GM12878 (cell line): ENCODE results near the gene ENO2. TPM values are rescaled to one million over a fixed set of nuclear protein-coding genes. Genes with fewer than 3 reads are reported as not detected.

ENCODE experiments used
- ATAC-seq: fragments of 200-7000 bp; cut with Tn5 transposase; 3 replicates; pipeline ENCODE4 v1.9.1; 2020; ENCODE audit warnings: mild to moderate bottlenecking, moderate library complexity
- BruUV-seq: library from RNA; stranded (reverse); fragments of 400-500 nt; replicated peaks from 2 replicates; lab custom pipeline; 2021; lab: Mats Ljungman, UMichigan
- CTCF ChIA-PET: fragments of 300-600 bp; sonication (Branson Sonifier 250); formaldehyde crosslinking; extraction: SDS; loops from one replicate; lab custom pipeline; 2021; ENCODE audit warnings: inconsistent platforms; lab: Yijun Ruan, JAX
- POLR2A ChIA-PET: fragments of 350-600 bp; formaldehyde crosslinking; extraction: SDS; loops from one replicate; lab custom pipeline; 2021; ENCODE audit warnings: inconsistent platforms; lab: Charles Lee
- RAD21 ChIA-PET: fragments of 300-600 bp; sonication (Branson Sonifier 250); formaldehyde crosslinking; loops from one replicate; lab custom pipeline; 2023; ENCODE audit warnings: antibody characterized with exemption; ENCODE audit not compliant: unreplicated experiment; lab: Charles Lee
- SMC1A ChIA-PET: fragments of 300-600 bp; sonication (Branson Sonifier 250); formaldehyde crosslinking; loops from one replicate; lab custom pipeline; 2023; ENCODE audit not compliant: unreplicated experiment, uncharacterized antibody; lab: Charles Lee
- DNase-seq: peaks from one replicate; pipeline ENCODE4 v3.0.0-alpha.2; 2011; ENCODE audit warnings: low read depth, low spot score
- FAIRE-seq: peaks from 3 replicates; lab custom pipeline; 2011; peaks lifted over from hg19 to GRCh38; lab: Jason Lieb, UNC
- H2AFZ ChIP-seq: 2 replicates; pipeline ENCODE4 v1.6.0; 2011; ENCODE audit warnings: low read depth, low read length, control low read depth; ENCODE audit not compliant: control insufficient read depth
- H3K27ac ChIP-seq: 2 replicates; pipeline ENCODE4 v1.5.1; 2011; ENCODE audit warnings: control low read depth; ENCODE audit not compliant: control insufficient read depth, insufficient read depth
- H3K27me3 ChIP-seq, 2 experiments: replicated peaks in 1 of 2; 2 replicates each; pipeline versions ENCODE4 v1.6.0 to v1.6.1; 2011; ENCODE audit warnings: low read length in 1 of 2; ENCODE audit not compliant: control insufficient read depth in 2 of 2, insufficient read depth in 2 of 2
- H3K36me3 ChIP-seq, 2 experiments: 2 replicates each; pipeline ENCODE4 v1.5.1; 2011; ENCODE audit warnings: low read length in 1 of 2; ENCODE audit not compliant: control insufficient read depth in 2 of 2, insufficient read depth in 2 of 2
- H3K4me1 ChIP-seq: 2 replicates; pipeline ENCODE4 v1.6.1; 2011; ENCODE audit warnings: mild to moderate bottlenecking, low read length, moderate library complexity, mixed read lengths; ENCODE audit not compliant: control insufficient read depth, insufficient read depth
- H3K4me2 ChIP-seq: 2 replicates; pipeline ENCODE4 v1.6.0; 2011; ENCODE audit warnings: control low read depth; ENCODE audit not compliant: control insufficient read depth, insufficient read depth
- H3K4me3 ChIP-seq: fragments of 200-600 bp; sonication (generic); 2 replicates; pipeline ENCODE4 v1.5.1; 2016
- H3K79me2 ChIP-seq: 2 replicates; pipeline ENCODE4 v1.6.0; 2011; ENCODE audit warnings: low read length; ENCODE audit not compliant: control insufficient read depth, insufficient read depth
- H3K9ac ChIP-seq: 2 replicates; pipeline ENCODE4 v1.8.0; 2011; ENCODE audit warnings: low read length, control low read depth, mixed read lengths; ENCODE audit not compliant: control insufficient read depth, insufficient read depth
- H3K9me3 ChIP-seq: replicated peaks from 3 replicates; pipeline ENCODE4 v1.5.1; 2011; ENCODE audit warnings: mild to moderate bottlenecking, low read length; ENCODE audit not compliant: control insufficient read depth, insufficient read depth
- H4K20me1 ChIP-seq: 2 replicates; pipeline ENCODE4 v1.6.0; 2011; ENCODE audit not compliant: control insufficient read depth, insufficient read depth
- BCLAF1 ChIP-seq: fragments of 450-650 bp; IDR thresholded peaks from 2 replicates; pipeline ENCODE4 v1.6.1; 2017; ENCODE audit warnings: antibody characterized with exemption, mild to moderate bottlenecking, moderate library complexity
- BMI1 ChIP-seq: fragments of 450-650 bp; IDR thresholded peaks from 2 replicates; pipeline ENCODE4 v1.6.1; 2016; ENCODE audit warnings: mild to moderate bottlenecking, moderate library complexity, borderline replicate concordance
- HDAC2 ChIP-seq: fragments of 200-600 bp; sonication (generic); IDR thresholded peaks from 2 replicates; pipeline ENCODE4 v1.6.1; 2017
- JUND ChIP-seq: IDR thresholded peaks from 2 replicates; pipeline ENCODE4 v1.6.1; 2012; ENCODE audit warnings: low read depth, mild to moderate bottlenecking, low read length, improper control_type of control experiment, moderate library complexity
- MEF2A ChIP-seq: IDR thresholded peaks from 2 replicates; pipeline ENCODE4 v1.6.1; 2011; ENCODE audit warnings: low read depth, mild to moderate bottlenecking, low read length, moderate library complexity; ENCODE audit not compliant: insufficient read depth
- MLLT1 ChIP-seq: fragments of 450-650 bp; IDR thresholded peaks from 2 replicates; pipeline ENCODE4 v1.6.1; 2016; ENCODE audit warnings: mild to moderate bottlenecking
- PKNOX1 ChIP-seq: fragments of 450-650 bp; IDR thresholded peaks from 2 replicates; pipeline ENCODE4 v1.6.1; 2016; ENCODE audit warnings: mild to moderate bottlenecking
- SIN3A ChIP-seq: IDR thresholded peaks from 2 replicates; pipeline ENCODE4 v1.6.1; 2012; ENCODE audit warnings: low read depth, low read length, improper control_type of control experiment
- SP1 ChIP-seq: IDR thresholded peaks from one replicate; pipeline ENCODE4 v1.6.1; 2011; ENCODE audit warnings: low read depth, low read length
- WGBS: methylation state at CpG from one replicate; pipeline ENCODE4 v1.1.6; 2016; ENCODE audit warnings: low lambda C conversion rate; ENCODE audit not compliant: insufficient replicate concordance, insufficient coverage; ENCODE audit errors: missing lambda C conversion rate; 5-methylcytosine and 5-hydroxymethylcytosine counted together
- in situ Hi-C: fragments of 300-500 bp; cut with MboI; formaldehyde crosslinking; loops from 9 replicates; pipeline ENCODE4 v1.14.3; 2018; ENCODE audit warnings: mixed read lengths
- intact Hi-C: fragments of 100-400 bp; cut with micrococcal nuclease; formaldehyde crosslinking; loops from one replicate; pipeline ENCODE4 v1.14.2; 2022; ENCODE audit not compliant: unreplicated experiment
- polyA plus RNA-seq, 11 experiments: library from polyadenylated mRNA; depleted of rRNA in 4 of 11; unstranded in 6 of 11; stranded (reverse) in 5 of 11; fragments of >200 nt; fragmentation: Nextera tagmentation in 4 of 11; fragmentation: Illumina TruSeq in 1 of 11; extraction: Ambion mirVana in 4 of 11; extraction: Trizol in 1 of 11; gene quantifications; 1 replicate in 1 of 11; 2 replicates in 10 of 11; pipeline versions ENCODE4 v1.2.1 to v1.2.3, GENCODE V29; 2011 to 2016; ENCODE audit warnings: inconsistent platforms in 2 of 11, missing spikeins in 2 of 11, low read depth in 1 of 11
- total RNA-seq, 4 experiments: library from RNA; depleted of rRNA in 3 of 4; stranded (reverse); fragments of >200 nt in 3 of 4; fragmentation: Illumina TruSeq in 1 of 4; extraction: Trizol in 1 of 4; gene quantifications; 2 replicates each; pipeline versions ENCODE4 v1.2.1 to v1.2.3, GENCODE V29; 2013 to 2021
- TF ChIP-seq, protein P1 (sequence below): fragments of 450-650 bp; conservative IDR thresholded peaks from 2 replicates; pipeline ENCODE4 v1.6.1; 2017; ENCODE audit warnings: mild to moderate bottlenecking, moderate library complexity
- TF ChIP-seq, protein P2 (sequence below): IDR thresholded peaks from 2 replicates; pipeline ENCODE4 v1.6.1; 2012; ENCODE audit warnings: low read depth, low read length, improper control_type of control experiment

The ENO2 gene
- total and polyA plus RNA-seq, 10 of the 15 experiments (the other 5 are each of a cell fraction or from before 2014, with no cell fraction given) = 24.8 to 196 (median 43.1) TPM

GRCh38 chr12:6921539-6921938 lies 7.2 kb downstream of the ENO2 start:
- no peak overlapping the region for H2AFZ ChIP-seq
- H3K4me1 ChIP-seq = peaks cover 44% of the 10 kb centered on the region
- ChIA-PET RAD21 (interaction anchor here (0.6 to 2.4 kb wide), 5 partner anchors 16 to 70 kb away, joined by 3 to 10 read pairs (median 4); partner anchors contain the start of genes C12orf57, CDCA3 and RNU7-1), SMC1A (interaction anchor here (1.1 to 1.8 kb wide), 4 partner anchors 22 to 49 kb away, joined by 3 to 6 read pairs (median 3); partner anchors contain the start of genes C12orf57, RNU7-1 and SPSB2), CTCF (interaction anchor here (1.0 to 6.2 kb wide), 10 partner anchors 15 to 224 kb away, joined by 3 to 111 read pairs (median 5); partner anchors contain the start of genes C12orf57, C1RL, RNU7-1 and SPSB2), POLR2A (interaction anchor here (0.6 to 1.5 kb wide), 3 partner anchors 10 to 110 kb away, joined by 4 to 6 read pairs (median 5); no protein-coding TSS in a partner anchor)
- ATAC-seq = no peak
- in situ Hi-C loops (no loop called here), intact Hi-C loops (loop anchor here (5.0 kb wide), 2 partner anchors 171 to 191 kb away; partner anchors contain the start of gene C1R)
- peaks cover 2 to 9% of the 10 kb centered on the region in 2 experiments; a peak in 2 of 4 replicates for H3K36me3 ChIP-seq
- no peak for FAIRE-seq
- DNase-seq = no peak
- 70% methylated on average over 7 of the region's 7 CpGs for WGBS
- peaks cover 3% of the 10 kb centered on the region for H3K79me2 ChIP-seq
- H3K27me3 ChIP-seq = no peaks in the 10 kb centered on the region
- TF ChIP-seq, protein P1, sequence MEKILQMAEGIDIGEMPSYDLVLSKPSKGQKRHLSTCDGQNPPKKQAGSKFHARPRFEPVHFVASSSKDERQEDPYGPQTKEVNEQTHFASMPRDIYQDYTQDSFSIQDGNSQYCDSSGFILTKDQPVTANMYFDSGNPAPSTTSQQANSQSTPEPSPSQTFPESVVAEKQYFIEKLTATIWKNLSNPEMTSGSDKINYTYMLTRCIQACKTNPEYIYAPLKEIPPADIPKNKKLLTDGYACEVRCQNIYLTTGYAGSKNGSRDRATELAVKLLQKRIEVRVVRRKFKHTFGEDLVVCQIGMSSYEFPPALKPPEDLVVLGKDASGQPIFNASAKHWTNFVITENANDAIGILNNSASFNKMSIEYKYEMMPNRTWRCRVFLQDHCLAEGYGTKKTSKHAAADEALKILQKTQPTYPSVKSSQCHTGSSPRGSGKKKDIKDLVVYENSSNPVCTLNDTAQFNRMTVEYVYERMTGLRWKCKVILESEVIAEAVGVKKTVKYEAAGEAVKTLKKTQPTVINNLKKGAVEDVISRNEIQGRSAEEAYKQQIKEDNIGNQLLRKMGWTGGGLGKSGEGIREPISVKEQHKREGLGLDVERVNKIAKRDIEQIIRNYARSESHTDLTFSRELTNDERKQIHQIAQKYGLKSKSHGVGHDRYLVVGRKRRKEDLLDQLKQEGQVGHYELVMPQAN = no peak
- TF ChIP-seq MEF2A = no peak
- no peak for TF ChIP-seq HDAC2
- TF ChIP-seq, protein P2, sequence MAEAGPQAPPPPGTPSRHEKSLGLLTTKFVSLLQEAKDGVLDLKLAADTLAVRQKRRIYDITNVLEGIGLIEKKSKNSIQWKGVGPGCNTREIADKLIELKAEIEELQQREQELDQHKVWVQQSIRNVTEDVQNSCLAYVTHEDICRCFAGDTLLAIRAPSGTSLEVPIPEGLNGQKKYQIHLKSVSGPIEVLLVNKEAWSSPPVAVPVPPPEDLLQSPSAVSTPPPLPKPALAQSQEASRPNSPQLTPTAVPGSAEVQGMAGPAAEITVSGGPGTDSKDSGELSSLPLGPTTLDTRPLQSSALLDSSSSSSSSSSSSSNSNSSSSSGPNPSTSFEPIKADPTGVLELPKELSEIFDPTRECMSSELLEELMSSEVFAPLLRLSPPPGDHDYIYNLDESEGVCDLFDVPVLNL = no peak
- no peak for TF ChIP-seq SP1
- TF ChIP-seq PKNOX1 = no peak
- TF ChIP-seq JUND = no peak
- no peak for TF ChIP-seq SIN3A
- TF ChIP-seq BMI1 = no peak
- TF ChIP-seq BCLAF1 = no peak
- TF ChIP-seq MLLT1 = no peak
- no peaks in the 10 kb centered on the region for H4K20me1 ChIP-seq
- peak overlapping the region; percentile 36 for H3K27ac ChIP-seq
- H3K4me3 ChIP-seq = peak overlapping the region; percentile 4; the same call in 1 of the 2 replicates
- H3K4me2 ChIP-seq = peak overlapping the region; percentile 36
- H3K9ac ChIP-seq = no peak overlapping the region
- no TSS peak for BruUV-seq
- H3K9me3 ChIP-seq = no peaks in the 10 kb centered on the region
